ENCODE measurements around the gene CSK.
"Not testable (repeated sequence)": the region's sequence is repeated elsewhere in the genome, so short reads cannot be mapped to it uniquely, and the experiment has no call there.

The CSK gene

DNA sequence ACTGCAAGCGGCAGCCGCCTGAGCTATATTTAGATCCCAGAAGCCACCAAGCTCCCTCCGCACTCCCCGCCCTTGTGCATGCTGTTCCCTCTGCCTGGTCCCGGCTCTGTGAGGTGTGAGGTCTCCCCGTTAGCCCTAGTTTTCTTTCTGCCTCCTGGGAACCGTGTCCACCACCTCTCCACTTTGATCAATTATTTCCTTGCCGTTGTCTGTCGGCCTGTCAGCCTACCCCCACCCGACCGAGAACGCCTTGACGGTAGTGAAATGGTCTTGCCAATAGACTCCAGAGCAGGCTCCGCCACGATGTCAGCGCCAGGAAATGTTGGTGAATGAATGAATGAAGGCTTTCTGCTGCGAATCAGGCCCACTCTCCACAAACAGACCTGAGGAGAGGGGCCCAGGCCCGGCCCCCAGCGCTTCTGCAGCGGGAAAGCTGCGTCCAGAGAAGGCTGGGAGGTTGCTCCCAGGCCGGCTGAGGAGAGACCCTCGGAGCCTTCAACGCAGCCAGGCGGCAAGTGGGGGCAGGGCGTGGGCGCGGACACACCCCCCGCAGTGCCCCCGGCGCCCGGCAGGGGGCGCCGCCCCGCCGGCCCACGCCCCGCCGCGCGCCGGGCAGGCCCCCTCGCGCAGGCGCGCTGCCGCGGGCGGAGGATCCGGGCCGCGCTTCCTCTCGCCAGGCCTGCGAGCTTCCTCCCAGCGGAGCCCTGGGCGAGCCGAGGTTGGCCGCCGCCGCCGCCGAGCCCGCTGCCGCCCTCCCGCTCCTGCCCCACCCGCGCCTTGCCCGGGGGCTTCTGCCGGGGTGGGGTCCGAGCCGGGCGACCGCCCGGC, at the start of gene CSK:
TSS of gene CSK (plus strand) at position 650 of the 828 bp plus-strand sequence. CDS start 16,218 bp downstream, outside the sequence.
- DNase-seq (peak; percentile 86), ATAC-seq (peak; percentile 42)

DNA sequence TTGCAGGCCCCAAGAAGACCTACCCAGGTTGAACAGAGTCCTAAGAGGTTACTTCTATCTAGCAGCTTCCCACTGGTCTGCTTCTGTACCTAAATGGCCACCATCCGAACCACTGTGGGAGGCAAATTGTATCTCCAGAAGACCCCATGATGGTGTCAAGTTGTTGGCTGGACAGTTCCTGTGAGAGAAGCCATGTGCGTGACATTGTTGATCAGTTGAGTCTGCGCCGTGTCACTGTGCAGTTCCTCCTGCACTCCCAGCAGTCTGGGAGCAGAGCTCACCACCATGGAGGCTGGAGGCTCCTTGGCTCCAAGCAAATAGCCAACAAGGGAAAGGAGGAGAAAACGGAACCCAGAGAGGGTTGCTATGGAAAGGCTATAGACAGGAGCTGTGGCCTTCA, 49.0 kb upstream of the CSK start:
- ATAC-seq, result no peak

DNA sequence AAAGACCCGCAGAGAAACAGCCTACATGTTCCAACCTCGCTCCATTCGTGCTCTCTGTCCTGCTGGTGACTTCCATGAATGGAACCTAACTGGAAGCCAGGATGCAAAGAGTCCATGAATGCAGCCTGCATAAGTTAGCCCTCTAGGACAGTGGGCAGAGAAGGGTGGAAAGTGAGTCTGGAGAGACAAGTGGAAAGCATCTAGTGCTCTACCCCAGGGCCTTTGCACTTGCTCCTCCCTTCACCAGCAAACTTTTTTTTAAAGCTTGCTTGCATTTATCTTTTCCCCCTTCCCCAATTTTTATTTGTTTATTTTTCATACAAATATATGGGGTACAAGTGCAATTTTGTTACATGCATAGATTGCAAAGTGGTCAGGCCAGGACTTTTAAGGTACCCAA, 48.6 kb upstream of the CSK start:
- ATAC-seq (no peak), DNase-seq (no peak)

More for the DNA sequence above, 49.0 kb upstream of the CSK start:
- DNase-seq, result no peak

DNA sequence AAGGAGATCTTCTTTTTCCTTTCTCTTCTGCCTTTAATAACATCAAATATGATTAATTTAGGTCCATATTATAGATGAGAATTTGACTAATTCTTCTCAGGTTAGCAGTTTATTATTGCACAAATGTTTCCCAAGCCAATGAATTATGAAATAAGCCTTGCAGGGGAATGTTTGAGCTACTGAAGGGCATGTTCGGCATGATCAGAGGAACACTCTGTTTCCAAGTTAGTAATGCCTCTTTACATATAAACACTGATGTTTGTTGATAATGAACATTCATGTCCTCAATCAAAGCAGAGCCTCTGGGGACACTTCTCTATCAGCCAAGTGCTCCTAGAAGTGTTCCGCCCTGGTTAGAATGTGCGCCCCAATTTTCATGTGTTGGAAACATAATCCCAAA, 46.6 kb upstream of the CSK start:
- ATAC-seq (no peak), DNase-seq (no peak)

DNA sequence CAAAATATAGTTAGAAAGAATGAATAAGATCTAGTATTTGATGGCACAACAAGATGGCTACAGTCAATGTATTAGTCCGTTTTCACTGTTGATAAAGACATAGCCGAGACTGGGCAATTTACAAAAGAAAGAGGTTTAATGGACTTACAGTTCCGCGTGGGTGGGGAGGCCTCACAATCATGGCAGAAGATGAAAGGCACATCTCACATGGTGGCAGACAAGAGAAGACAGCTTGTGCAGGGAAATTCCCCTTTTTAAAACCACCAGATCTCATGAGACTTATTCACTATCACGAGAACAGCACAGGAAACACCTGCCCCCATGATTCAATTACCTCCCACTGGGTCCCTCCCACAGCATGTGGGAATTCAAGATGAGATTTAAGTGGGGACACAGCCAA, 43.6 kb upstream of the CSK start:
- not testable (repeated sequence) for ATAC-seq, DNase-seq

DNA sequence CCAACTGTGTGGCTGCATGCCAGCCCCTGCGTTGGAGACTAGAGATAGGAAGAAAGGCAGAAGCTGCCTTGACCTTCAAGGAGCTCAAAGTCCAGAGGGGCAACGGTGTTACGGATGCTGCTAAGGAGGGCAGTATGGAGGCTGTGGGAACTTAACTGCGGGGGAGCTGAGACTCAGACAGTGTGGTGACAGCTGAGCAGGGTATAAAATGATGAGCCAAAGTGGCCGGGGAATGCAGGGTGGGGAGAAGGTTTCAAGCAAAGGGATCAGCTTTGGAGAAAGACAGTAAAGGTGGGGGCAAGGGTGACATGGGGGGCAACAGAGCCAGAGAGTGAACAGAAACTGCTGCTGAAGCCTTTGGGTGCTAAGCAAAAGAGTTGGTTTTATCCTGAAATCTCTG, 39.5 kb upstream of the CSK start:
- ATAC-seq (no peak), DNase-seq (no peak)

DNA sequence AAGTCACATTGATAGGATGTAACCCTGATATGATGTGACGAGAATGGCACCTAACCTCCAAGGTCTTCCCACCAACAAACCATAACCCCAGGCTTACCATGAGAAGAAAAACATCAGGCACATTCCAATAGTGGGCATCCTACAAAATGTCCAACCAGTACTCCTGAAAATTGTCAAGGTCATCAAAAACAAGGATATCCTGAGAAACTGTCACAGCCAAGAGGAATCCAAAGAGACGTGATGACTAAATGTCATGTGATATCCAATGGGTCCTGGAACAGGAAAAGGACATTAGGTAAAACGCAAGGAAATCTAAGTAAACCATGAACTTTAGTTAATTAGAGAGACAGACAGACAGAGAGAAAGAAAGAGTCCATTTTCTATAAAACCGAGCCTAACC, 35.5 kb upstream of the CSK start:
- DNase-seq (no peak), ATAC-seq (no peak)

DNA sequence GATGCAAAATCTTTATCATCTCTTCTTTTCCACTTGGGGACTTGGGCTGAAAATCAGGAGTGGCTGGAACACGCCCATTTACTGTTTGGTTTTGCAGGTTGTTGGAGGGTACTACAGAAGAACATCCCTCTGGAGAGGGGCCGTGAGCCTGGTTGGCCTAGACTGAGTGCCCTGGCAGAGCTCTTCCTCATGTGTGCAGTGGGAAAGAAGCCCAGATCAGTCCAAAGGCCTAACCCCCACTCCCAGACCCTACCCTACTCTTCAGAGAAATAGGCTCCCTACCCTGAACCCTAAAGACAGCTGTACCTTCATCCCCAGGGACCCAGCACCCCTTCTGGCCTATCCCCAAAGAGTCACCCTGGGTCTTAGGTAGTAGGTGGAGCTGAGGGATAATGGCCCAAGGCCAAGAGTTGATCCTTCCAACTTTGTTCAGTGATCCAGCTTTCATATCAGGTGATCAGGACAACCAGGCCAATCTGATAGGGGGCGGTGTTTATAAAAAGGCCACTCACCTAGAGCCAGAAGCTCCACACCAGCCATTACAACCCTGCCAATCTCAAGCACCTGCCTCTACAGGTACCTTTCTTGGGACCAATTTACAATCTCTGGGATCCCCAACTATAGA, 33.4 kb upstream of the CSK start, which contains the start of gene CYP1A2:
TSS of gene CYP1A2 (plus strand) at position 524 of the 625 bp plus-strand sequence. CDS start 894 bp downstream, outside the sequence.
- DNase-seq, result no peak
- ATAC-seq, result no peak

DNA sequence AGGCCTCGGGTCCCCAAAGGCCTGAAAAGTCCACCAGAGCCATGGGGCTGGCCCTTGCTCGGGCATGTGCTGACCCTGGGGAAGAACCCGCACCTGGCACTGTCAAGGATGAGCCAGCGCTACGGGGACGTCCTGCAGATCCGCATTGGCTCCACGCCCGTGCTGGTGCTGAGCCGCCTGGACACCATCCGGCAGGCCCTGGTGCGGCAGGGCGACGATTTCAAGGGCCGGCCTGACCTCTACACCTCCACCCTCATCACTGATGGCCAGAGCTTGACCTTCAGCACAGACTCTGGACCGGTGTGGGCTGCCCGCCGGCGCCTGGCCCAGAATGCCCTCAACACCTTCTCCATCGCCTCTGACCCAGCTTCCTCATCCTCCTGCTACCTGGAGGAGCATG, 32.0 kb upstream of the CSK start:
- ATAC-seq (no peak), DNase-seq (no peak)

DNA sequence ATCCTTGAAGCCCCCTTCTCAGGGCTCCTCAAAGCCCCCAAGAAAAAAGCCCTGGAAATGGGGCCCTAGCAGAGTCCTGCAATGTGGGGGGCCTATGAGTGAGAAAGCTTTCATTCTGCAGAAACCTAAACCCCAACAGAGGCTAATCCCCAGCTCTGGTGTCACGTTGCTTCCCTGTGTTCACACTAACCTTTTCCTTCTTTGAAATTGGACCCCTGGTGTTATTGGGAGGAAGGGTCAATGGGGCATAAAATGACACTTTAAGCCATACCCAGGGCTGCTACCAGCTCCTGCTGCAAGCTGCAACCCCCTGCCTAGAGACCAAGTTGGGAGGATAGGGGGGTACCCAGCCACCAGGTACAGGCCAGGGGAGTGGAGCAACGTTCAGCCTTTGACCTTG, 31.1 kb upstream of the CSK start:
- DNase-seq (no peak), ATAC-seq (no peak)

DNA sequence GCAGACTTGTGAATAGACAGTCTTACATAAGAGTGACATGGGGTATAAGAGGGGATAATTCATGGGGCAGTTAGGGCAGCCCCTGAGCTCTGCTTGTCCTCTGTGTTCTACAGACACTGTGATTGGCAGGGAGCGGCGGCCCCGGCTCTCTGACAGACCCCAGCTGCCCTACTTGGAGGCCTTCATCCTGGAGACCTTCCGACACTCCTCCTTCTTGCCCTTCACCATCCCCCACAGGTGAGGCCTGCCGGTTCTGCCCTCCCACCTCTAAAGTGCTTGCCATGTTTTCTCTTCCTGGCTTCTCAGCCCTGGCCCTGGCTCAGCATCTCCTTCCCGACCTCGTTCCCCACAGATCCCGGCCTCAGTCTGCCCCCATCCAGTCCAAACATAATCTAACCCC, 29.9 kb upstream of the CSK start:
- no peak for DNase-seq
- ATAC-seq, result no peak

DNA sequence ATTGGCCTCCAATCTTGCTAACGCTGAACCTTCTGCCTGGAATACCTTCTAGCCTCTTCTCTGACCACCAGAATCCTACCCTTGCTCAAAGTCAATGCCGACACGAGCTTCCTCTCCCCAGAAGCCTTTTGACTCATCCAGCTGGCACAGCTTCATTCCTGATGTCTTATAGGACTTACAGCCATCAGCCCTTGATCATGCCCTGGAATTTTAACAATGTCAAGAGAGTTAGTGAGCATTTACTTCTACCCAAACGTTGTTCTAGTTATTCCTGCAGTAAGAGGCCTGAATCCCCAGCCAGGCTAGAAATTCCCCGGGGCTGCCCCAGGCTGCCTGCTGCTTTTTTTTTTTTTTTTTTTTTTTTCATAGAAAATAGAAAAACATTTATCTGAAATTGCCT, 29.3 kb upstream of the CSK start:
- ATAC-seq (no peak), DNase-seq (no peak)

DNA sequence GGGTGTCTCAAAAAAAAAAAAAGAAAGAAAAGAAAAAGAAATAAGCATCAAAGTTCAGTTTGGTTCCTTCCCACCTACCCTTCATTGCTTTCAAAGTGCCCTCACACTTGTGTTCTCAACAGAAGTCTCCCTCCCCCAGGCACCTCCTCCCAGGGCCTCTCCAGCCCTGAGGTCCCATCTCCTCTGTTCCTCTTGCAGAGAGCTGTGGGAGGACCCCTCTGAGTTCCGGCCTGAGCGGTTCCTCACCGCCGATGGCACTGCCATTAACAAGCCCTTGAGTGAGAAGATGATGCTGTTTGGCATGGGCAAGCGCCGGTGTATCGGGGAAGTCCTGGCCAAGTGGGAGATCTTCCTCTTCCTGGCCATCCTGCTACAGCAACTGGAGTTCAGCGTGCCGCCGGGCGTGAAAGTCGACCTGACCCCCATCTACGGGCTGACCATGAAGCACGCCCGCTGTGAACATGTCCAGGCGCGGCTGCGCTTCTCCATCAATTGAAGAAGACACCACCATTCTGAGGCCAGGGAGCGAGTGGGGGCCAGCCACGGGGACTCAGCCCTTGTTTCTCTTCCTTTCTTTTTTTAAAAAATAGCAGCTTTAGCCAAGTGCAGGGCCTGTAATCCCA, 27.2 kb upstream of the CSK start:
- ATAC-seq (no peak), DNase-seq (no peak)

DNA sequence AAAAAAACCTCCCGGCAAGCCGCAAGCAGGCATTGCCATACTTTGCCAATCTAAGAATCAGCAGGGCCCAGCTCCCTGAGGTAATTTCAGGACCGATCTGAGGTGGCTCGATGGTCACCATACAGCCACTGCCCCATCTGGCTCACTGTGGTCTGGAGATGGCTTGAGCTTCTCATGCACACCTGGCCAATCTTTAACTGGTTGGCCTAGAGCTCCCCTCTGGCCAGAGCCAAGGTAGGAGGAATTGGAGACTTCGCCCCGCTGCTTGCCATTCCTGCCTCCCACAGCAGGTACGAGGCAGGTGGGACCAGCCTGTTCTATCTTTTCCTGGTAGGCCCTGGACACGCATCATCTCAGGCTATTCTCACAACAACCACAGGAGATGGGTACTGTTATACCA, 23.1 kb upstream of the CSK start:
- no peak for ATAC-seq
- DNase-seq, result no peak

DNA sequence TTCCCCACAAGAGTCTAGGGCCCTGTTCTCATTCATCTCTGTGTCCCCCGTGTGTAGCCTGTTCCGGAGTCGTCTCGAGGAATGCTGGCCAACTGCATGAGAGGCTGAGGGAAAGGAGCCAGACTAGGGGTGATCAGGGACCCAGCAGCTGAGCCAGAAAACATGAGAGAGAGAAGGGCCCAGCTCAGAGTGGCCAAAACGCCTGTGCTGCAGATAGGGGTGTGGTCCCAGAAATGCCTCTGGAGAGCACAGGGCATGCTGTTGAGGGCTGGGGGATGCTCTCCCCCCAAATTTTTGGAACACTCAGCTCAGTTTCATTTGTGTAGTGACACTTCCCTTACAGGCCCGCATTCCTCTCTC, 19.1 kb upstream of the CSK start:
- ATAC-seq (no peak), DNase-seq (no peak)

DNA sequence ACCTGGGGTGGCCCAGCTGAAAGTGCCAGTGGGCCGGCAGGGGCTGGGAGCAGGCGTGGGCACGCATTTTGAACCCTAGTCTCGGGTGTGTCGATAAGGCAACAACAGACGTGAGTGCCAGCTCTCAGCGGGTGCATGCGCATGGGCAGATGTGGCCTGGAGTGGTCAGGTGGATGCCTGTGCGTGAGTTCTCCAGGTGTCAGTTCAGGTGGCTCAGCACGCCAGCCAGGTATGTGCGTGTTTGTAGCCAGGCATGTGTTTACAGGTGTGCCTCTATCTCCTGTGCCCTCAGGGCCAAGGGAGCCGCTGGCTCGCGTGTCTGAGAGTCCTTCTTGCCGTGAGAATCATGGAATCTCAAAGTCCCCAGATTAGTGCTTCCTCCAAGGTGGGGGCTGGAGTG, 18.5 kb upstream of the CSK start:
- ATAC-seq (no peak), DNase-seq (no peak)

DNA sequence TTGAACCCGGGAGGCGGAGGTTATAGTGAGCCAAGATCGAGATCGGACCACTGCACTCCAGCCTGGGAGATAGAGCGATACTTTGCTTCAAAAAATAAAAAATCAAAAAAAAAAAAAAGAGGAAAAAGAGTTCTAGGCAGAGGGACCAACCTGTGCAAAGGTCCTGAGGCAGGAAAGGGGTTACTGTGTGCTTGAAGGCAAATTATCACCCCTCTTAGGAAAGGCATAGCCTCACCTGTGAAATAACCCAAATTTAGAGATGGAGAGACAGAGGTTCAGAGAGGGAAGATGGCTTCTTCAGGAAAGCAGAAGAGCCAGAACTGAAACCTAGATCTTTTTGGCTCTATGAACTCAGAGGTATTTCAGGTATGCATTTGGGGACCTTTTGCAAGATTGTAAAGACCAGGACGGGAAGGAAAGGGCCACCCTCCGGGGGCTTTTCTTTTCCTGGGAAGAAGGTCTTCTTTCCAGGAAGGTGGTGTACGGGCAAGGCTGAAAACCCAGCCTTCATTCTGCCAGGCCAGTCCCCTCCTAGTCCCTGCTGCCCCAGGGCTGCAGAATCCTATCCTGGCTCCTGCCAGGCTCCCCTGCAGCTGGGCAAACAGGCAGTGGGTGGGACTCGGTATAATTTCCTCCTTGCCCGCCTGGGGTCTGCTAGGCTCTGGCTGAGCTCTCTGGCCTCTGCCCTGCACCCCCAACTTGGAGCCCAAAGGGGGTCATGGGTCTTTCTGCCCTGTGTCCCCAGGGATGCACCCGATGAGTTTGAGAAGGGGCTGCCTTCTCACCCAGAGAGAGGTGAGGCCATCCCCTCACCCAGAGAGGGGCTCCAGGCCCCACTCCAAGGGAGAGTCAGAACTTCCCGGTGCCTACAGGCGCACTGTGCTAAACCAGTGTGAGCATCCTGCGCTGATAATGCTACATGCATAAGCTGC, 14.4 kb upstream of the CSK start:
- ATAC-seq (no peak), DNase-seq (no peak)

DNA sequence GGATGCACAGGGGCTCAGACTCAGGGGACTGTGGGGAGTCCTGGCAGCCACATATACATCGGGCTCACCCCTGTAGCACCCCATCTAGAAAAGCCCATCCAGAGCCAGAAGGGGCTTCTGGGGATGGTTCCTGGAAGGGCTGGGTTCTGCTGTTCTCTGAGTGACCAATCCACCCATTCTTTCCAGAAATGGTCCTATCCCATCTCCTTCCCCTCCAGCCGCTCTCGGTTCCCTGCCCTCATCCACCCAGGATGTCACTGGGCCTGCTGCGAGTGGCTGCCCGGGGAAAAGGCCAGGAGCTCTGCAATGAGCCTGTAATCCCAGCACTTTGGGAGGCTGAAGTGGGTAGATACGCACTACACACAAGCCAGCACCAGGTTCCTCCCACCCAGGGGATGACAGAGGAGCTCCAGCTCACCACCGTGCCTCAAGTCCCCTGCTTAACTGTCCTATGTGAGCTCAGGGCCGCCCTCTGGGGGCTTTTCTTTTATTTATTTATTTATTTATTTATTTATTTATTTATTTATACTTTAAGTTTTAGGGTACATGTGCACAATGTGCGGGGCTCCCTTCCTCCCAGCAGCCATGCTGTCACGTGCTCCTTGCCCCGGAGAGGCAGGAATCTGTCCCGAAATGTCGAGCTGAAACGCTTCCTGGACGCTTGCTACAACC, 13.6 kb upstream of the CSK start:
- ATAC-seq (no peak), DNase-seq (no peak)

DNA sequence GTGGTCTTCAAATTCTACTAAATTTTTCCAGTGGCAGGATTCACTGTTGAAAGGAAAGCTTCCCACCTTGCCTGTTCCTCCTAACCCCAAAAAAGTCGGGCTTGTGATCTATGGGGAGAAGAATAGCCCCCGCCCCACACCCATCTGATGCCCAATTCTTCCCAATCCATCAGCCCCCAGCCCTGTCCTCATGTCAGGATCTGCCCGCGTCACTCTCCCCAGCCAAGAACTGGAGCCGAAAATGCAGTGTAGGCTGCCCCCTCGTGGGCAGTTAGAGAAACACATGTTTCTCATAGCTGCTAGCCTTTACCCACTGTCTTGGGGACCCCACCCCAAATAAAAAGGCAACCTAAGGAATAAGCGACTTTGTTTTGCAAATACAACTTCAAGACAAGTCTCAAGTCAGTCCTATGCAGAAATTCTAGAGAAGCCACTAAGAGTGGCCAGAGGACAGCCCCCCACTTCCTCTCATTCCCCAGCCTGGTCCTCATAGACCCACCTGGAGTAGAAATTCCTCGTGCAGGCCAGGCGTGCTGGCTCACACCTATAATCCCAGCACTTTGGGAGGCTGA, 13.0 kb upstream of the CSK start:
- ATAC-seq (peak; percentile 41), DNase-seq (peak; percentile 78)

DNA sequence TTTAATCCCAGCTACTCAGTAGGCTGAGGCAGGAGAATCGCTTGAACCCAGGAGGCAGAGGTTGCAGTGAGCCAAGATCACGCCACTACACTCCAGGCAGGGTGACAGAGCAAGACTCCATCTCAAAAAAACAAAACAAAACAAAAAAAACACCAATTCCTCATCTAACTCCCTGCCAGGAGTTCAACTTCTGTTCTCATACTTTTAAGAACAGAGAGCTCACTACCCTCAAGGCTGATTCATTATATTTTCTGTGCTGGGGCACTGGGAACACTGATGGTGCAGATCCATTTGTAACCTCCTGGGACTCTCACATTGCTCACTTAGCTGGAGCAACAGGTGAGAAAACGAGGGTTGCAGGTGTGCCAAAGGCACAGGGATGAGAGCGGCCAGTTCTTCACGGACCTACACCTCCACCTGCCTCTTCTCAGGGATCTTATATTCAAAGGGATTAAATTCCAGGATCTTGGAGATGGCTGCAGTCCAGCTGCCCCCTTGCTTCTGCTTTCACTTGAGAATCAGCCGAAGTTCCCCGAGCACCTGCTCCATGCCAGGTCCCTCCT, 12.3 kb upstream of the CSK start:
- ATAC-seq (no peak), DNase-seq (no peak)
